Activated T-cell treated with anti-CD3 and anti-CD28 coated beads, Interleukin-2, amount 50 U/mL, for 72 hours (primary cell): Measurements from ENCODE around the gene S100A6. TPM values are rescaled to one million over a fixed set of nuclear protein-coding genes. Genes with fewer than 3 reads are reported as not detected.

Experiments
- ATAC-seq, 2 donors: fragments of 150-1000 bp; cut with Tn5 transposase; replicated peaks in 1 of 2; 2 replicates each; pipeline ENCODE4 v1.10.0; 2021; ENCODE audit warnings: moderate library complexity in 2 of 2, mild to moderate bottlenecking in 1 of 2
- DNase-seq, 2 donors: peaks; one replicate each; pipeline ENCODE4 v3.0.0; 2021 to 2022; ENCODE audit warnings: mixed read lengths in 1 of 2
- H3K27ac Mint-ChIP-seq: one replicate; pipeline ENCODE4 v1.8.0; 2022; ENCODE audit warnings: mild to moderate bottlenecking, moderate library complexity, mixed read lengths
- H3K27me3 Mint-ChIP-seq: one replicate; pipeline ENCODE4 v1.8.0; 2022; ENCODE audit warnings: low read depth, mixed read lengths
- H3K36me3 Mint-ChIP-seq, 2 donors: one replicate each; pipeline ENCODE4 v1.8.0; 2022; ENCODE audit warnings: mixed read lengths in 2 of 2, mild to moderate bottlenecking in 1 of 2; ENCODE audit not compliant: insufficient read depth in 2 of 2
- H3K4me1 Mint-ChIP-seq: one replicate; pipeline ENCODE4 v1.8.0; 2022; ENCODE audit warnings: low read depth, mixed read lengths
- H3K4me3 Mint-ChIP-seq, 2 donors: one replicate each; pipeline ENCODE4 v1.8.0; 2022; ENCODE audit warnings: mild to moderate bottlenecking in 2 of 2, mixed read lengths in 2 of 2, moderate library complexity in 2 of 2
- H3K9me3 Mint-ChIP-seq, 2 donors: one replicate each; pipeline ENCODE4 v1.8.0; 2022; ENCODE audit warnings: mixed read lengths in 2 of 2
- total RNA-seq, 2 donors: library from RNA; stranded (reverse); gene quantifications; one replicate each; pipeline ENCODE4 v1.2.3, GENCODE V29; 2022

Gene S100A6
- total RNA-seq, 2 donors from 2014 or later, result 219 to 358 TPM

GRCh38 chr1:153547560-153548551 lies 12.1 kb upstream of the S100A6 start:
- H3K9me3 Mint-ChIP-seq, result no peaks in the 10 kb centered on the region
- peaks cover 4 to 5% of the 10 kb centered on the region in 2 donors for H3K36me3 Mint-ChIP-seq
- no peak for DNase-seq
- no peak overlapping the region for H3K4me3 Mint-ChIP-seq
- H3K27me3 Mint-ChIP-seq, result no peaks in the 10 kb centered on the region
- ATAC-seq, result no peak
- H3K27ac Mint-ChIP-seq, result no peak overlapping the region
- peaks cover 64% of the 10 kb centered on the region for H3K4me1 Mint-ChIP-seq

- no peaks in the 10 kb centered on the region for H3K9me3 Mint-ChIP-seq
- DNase-seq (no peak), ATAC-seq (no peak)
- peak overlapping the region; percentile 91 to 95 for H3K4me3 Mint-ChIP-seq
- H3K27me3 Mint-ChIP-seq, result no peaks in the 10 kb centered on the region
- H3K4me1 Mint-ChIP-seq, result peaks cover 73% of the 10 kb centered on the region
- peaks cover 4 to 7% of the 10 kb centered on the region in 2 donors for H3K36me3 Mint-ChIP-seq
- peak overlapping the region; percentile 66 for H3K27ac Mint-ChIP-seq
Measured at GRCh38 chr1:153546796-153547559, 11.2 kb upstream of the S100A6 start.

- Mint-ChIP-seq H3K4me3 (peak overlapping the region; percentile 91 to 95), H3K4me1 (peaks cover 79% of the 10 kb centered on the region), H3K9me3 (no peaks in the 10 kb centered on the region), H3K27ac (peak overlapping the region; percentile 83), H3K36me3 (peaks cover 4 to 7% of the 10 kb centered on the region in 2 donors), H3K27me3 (no peaks in the 10 kb centered on the region)
- ATAC-seq, result no peak
- no peak for DNase-seq
Measured at GRCh38 chr1:153546371-153546770, 10.6 kb upstream of the S100A6 start.

GRCh38 chr1:153545067-153546055 lies 9.6 kb upstream of the S100A6 start, which contains the start of gene S100A4:
S100A4 (minus strand) TSS chr1:153545806; CDS start chr1:153544794, 1,012 bp downstream.
- peaks cover 84% of the 10 kb centered on the region for H3K4me1 Mint-ChIP-seq
- peak; percentile 93 to 95 for DNase-seq
- H3K27ac Mint-ChIP-seq, result peak within 1 kb of the TSS; percentile 83
- H3K27me3 Mint-ChIP-seq, result no peaks in the 10 kb centered on the region
- peak within 1 kb of the TSS; percentile 91 to 95 for H3K4me3 Mint-ChIP-seq
- H3K36me3 Mint-ChIP-seq, result peaks cover 4 to 7% of the 10 kb centered on the region in 2 donors
- peak; percentile 81 to 85 for ATAC-seq
- H3K9me3 Mint-ChIP-seq, result no peaks in the 10 kb centered on the region

GRCh38 chr1:153544453-153545066 lies 8.8 kb upstream of the S100A6 start:
- no peaks in the 10 kb centered on the region for H3K9me3 Mint-ChIP-seq

GRCh38 chr1:153543736-153544135 lies 7.9 kb upstream of the S100A6 start:
- Mint-ChIP-seq H3K4me3 (peak overlapping the region; percentile 91 to 95), H3K4me1 (peaks cover 92% of the 10 kb centered on the region), H3K27ac (peak overlapping the region; percentile 63), H3K9me3 (no peaks in the 10 kb centered on the region), H3K36me3 (peaks cover 4 to 7% of the 10 kb centered on the region in 2 donors), H3K27me3 (no peaks in the 10 kb centered on the region)
- DNase-seq, result no peak
- no peak for ATAC-seq

More at GRCh38 chr1:153544453-153545066, 8.8 kb upstream of the S100A6 start:
- ATAC-seq, result no peak
- DNase-seq, result no peak
- Mint-ChIP-seq H3K27me3 (no peaks in the 10 kb centered on the region), H3K4me1 (peaks cover 92% of the 10 kb centered on the region), H3K36me3 (peaks cover 4 to 7% of the 10 kb centered on the region in 2 donors), H3K27ac (peak overlapping the region; percentile 83), H3K4me3 (peak overlapping the region; percentile 91 to 95)

- Mint-ChIP-seq H3K4me1 (peaks cover 86% of the 10 kb centered on the region), H3K36me3 (peaks cover 4 to 7% of the 10 kb centered on the region in 2 donors), H3K27me3 (no peaks in the 10 kb centered on the region), H3K4me3 (peak overlapping the region; percentile 91 to 95), H3K9me3 (no peaks in the 10 kb centered on the region), H3K27ac (peak overlapping the region; percentile 63)
- ATAC-seq (no peak), DNase-seq (no peak)
Measured at GRCh38 chr1:153542956-153543711, 7.3 kb upstream of the S100A6 start.

- H3K27ac Mint-ChIP-seq, result peak overlapping the region; percentile 44
- H3K27me3 Mint-ChIP-seq, result no peaks in the 10 kb centered on the region
- DNase-seq (no peak), ATAC-seq (no peak)
- peak overlapping the region; percentile 71 to 91 for H3K4me3 Mint-ChIP-seq
- H3K36me3 Mint-ChIP-seq, result peaks cover 4 to 7% of the 10 kb centered on the region in 2 donors
- H3K9me3 Mint-ChIP-seq, result no peaks in the 10 kb centered on the region
- H3K4me1 Mint-ChIP-seq, result peaks cover 82% of the 10 kb centered on the region
Measured at GRCh38 chr1:153541641-153542590, 6.1 kb upstream of the S100A6 start.

GRCh38 chr1:153540394-153541361 lies 4.9 kb upstream of the S100A6 start, which contains the start of gene S100A5:
S100A5 (minus strand) TSS chr1:153540934; CDS start chr1:153540191, 743 bp downstream.
- H3K27me3 Mint-ChIP-seq, result no peaks in the 10 kb centered on the region
- DNase-seq, result peak; percentile 66 to 69
- peak within 1 kb of the TSS; percentile 93 for H3K27ac Mint-ChIP-seq
- ATAC-seq, result peak in 1 of 2 donors; percentile 21
- peak within 1 kb of the TSS; percentile 59 to 71 for H3K4me3 Mint-ChIP-seq
- H3K9me3 Mint-ChIP-seq, result no peaks in the 10 kb centered on the region
- peaks cover 79% of the 10 kb centered on the region for H3K4me1 Mint-ChIP-seq
- H3K36me3 Mint-ChIP-seq, result peaks cover 4 to 7% of the 10 kb centered on the region in 2 donors
